WTC11 (cell line): ENCODE data around the gene OPTC. TPM values are rescaled to one million over a fixed set of nuclear protein-coding genes. Genes with fewer than 3 reads are reported as not detected.

ENCODE experiments used
- ATAC-seq: fragments of 200-7000 bp; cut with Tn5 transposase; 2 replicates; pipeline ENCODE4 v1.10.0; 2021; ENCODE audit warnings: mild to moderate bottlenecking, moderate library complexity
- CTCF ChIA-PET: fragments of 300-600 bp; sonication (Branson Sonifier 250); formaldehyde crosslinking; loops from one replicate; lab custom pipeline; 2021; ENCODE audit warnings: antibody characterized with exemption; lab: Charles Lee
- POLR2A ChIA-PET: fragments of 350-600 bp; sonication (Branson Sonifier 250); formaldehyde crosslinking; loops from one replicate; lab custom pipeline; 2021; ENCODE audit warnings: antibody characterized with exemption; lab: Charles Lee
- DNase-seq: peaks from one replicate; pipeline ENCODE4 v3.0.0; 2021; ENCODE audit warnings: low spot score
- H3K27ac Mint-ChIP-seq: 2 replicates; pipeline ENCODE4 v1.8.0; 2021; ENCODE audit warnings: mixed read lengths
- H3K27me3 Mint-ChIP-seq: 2 replicates; pipeline ENCODE4 v1.8.0; 2021; ENCODE audit warnings: low read depth, mild to moderate bottlenecking, moderate library complexity, mixed read lengths
- H3K36me3 Mint-ChIP-seq: 2 replicates; pipeline ENCODE4 v1.8.0; 2021; ENCODE audit warnings: mixed read lengths
- H3K4me1 Mint-ChIP-seq: 2 replicates; pipeline ENCODE4 v1.8.0; 2022; ENCODE audit warnings: mixed read lengths
- H3K4me3 Mint-ChIP-seq: 2 replicates; pipeline ENCODE4 v1.8.0; 2021; ENCODE audit warnings: mild to moderate bottlenecking, moderate library complexity, mixed read lengths
- H3K9me3 Mint-ChIP-seq: 2 replicates; pipeline ENCODE4 v1.8.0; 2021; ENCODE audit warnings: mixed read lengths
- ETV6 ChIP-seq: sonication (generic); formaldehyde crosslinking; IDR thresholded peaks from 2 replicates; pipeline ENCODE4 v1.8.1; 2022; ENCODE audit warnings: mild to moderate bottlenecking, missing genetic modification reagents
- NFYB ChIP-seq: sonication (generic); formaldehyde crosslinking; conservative IDR thresholded peaks from 2 replicates; pipeline ENCODE4 v1.8.0; 2022; ENCODE audit warnings: low read depth, missing genetic modification reagents
- OVOL2 ChIP-seq: fragments of 250-450 bp; sonication (Bioruptor Pico); IDR thresholded peaks from 2 replicates; pipeline ENCODE4 v1.9.0; 2021; ENCODE audit warnings: mild to moderate bottlenecking, borderline replicate concordance
- TCF7 ChIP-seq: sonication (generic); formaldehyde crosslinking; IDR thresholded peaks from 2 replicates; pipeline ENCODE4 v1.8.0; 2022; ENCODE audit warnings: mild to moderate bottlenecking, low read depth, missing genetic modification reagents, moderate library complexity
- ZNF317 ChIP-seq: sonication (generic); formaldehyde crosslinking; IDR thresholded peaks from 2 replicates; pipeline ENCODE4 v1.8.1; 2023; ENCODE audit warnings: low read depth, mild to moderate bottlenecking, moderate library complexity, missing genetic modification reagents, borderline replicate concordance
- ZNF396 ChIP-seq: fragments of 250-450 bp; sonication (Bioruptor Pico); IDR thresholded peaks from 2 replicates; pipeline ENCODE4 v1.8.0; 2021; ENCODE audit warnings: mild to moderate bottlenecking, moderate library complexity, borderline replicate concordance
- ZNF671 ChIP-seq: fragments of 250-450 bp; sonication (Bioruptor Pico); IDR thresholded peaks from 2 replicates; pipeline ENCODE4 v1.8.0; 2021; ENCODE audit warnings: mild to moderate bottlenecking
- total RNA-seq: library from RNA; stranded (reverse); gene quantifications from 3 replicates; pipeline ENCODE4 v1.2.3, GENCODE V29; 2021
- TF ChIP-seq, protein P1 (sequence below): fragments of 200-600 bp; IDR thresholded peaks from 2 replicates; pipeline ENCODE4 v1.8.0; 2022; ENCODE audit warnings: antibody characterized with exemption
- TF ChIP-seq, protein P2 (sequence below): sonication (generic); formaldehyde crosslinking; IDR thresholded peaks from 2 replicates; pipeline ENCODE4 v1.8.1; 2023; ENCODE audit warnings: mild to moderate bottlenecking, missing genetic modification reagents, borderline replicate concordance
- TF ChIP-seq, protein P3 (sequence below): sonication (generic); formaldehyde crosslinking; IDR thresholded peaks from 2 replicates; pipeline ENCODE4 v1.8.1; 2023; ENCODE audit warnings: mild to moderate bottlenecking, moderate library complexity, missing genetic modification reagents
- TF ChIP-seq, protein P4 (sequence below): sonication (generic); formaldehyde crosslinking; IDR thresholded peaks from 2 replicates; pipeline ENCODE4 v1.8.0; 2023; ENCODE audit warnings: missing genetic modification reagents, mild to moderate bottlenecking, borderline replicate concordance
- TF ChIP-seq, protein P5 (sequence below): fragments of 250-450 bp; sonication (Bioruptor Pico); IDR thresholded peaks from 2 replicates; pipeline ENCODE4 v1.8.0; 2021; ENCODE audit warnings: mild to moderate bottlenecking
- TF ChIP-seq, protein P6 (sequence below): sonication (generic); formaldehyde crosslinking; IDR thresholded peaks from 2 replicates; pipeline ENCODE4 v1.8.1; 2023; ENCODE audit warnings: mild to moderate bottlenecking, missing genetic modification reagents

OPTC gene
- total RNA-seq, 1 experiment from 2014 or later, result 0.55 TPM

DNA sequence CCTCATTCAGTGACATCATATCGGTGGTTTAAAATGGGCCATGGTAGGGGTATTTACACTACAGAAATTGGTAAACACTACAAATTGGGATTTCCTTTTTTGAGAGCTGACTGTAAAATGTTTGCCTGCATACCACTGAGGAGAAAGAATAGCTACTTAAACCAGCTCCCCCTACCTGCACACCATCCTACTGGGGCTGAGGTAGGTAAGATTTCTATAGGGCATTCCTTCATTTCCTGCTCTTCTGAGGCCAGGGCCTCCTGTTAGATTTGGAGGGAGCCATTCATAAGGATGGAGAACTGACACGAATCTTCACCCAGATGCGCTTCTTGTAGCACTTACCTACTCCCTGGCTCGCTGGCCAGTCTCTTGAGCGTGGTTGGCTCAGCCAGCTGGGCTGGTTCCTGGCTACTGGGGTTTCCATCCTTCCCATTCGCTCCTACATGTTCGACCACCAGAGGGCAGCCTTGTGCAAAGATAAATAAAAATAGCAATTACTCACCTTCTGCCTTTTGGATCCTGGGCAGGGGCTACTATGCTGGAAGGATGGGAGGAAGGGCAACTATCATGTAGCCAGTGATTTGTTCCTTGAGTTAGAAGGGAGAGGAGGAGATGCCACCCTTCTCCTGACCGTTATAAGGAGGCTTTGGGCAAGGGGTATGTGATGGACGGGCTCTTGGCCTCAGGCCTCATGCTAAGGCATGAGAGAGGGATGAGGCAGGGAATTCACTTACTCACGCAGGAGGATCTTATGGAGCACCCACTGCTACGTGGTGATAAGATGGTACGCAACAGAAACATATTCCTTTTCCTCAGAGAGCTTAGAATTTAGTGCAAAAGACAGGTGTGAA, 10.7 kb downstream of the OPTC start:
- peak; percentile 87 for DNase-seq
- Mint-ChIP-seq H3K9me3 (no peaks in the 10 kb centered on the region), H3K4me1 (peaks cover 34% of the 10 kb centered on the region), H3K4me3 (no peak overlapping the region), H3K27ac (no peak overlapping the region), H3K36me3 (peaks cover 2% of the 10 kb centered on the region), H3K27me3 (no peaks in the 10 kb centered on the region; the same call in 1 of the 2 replicates)
- ATAC-seq, result peak; percentile 88
- TF ChIP-seq ETV6 (CRISPR knock-in tag), result 0 out of 2 replicates have a peak, but pooled peaks have one; percentile 36
- TF ChIP-seq OVOL2 (CRISPR knock-in tag), result no peak
- TF ChIP-seq ZNF317 (CRISPR knock-in tag), result no peak
- TF ChIP-seq, protein P1, sequence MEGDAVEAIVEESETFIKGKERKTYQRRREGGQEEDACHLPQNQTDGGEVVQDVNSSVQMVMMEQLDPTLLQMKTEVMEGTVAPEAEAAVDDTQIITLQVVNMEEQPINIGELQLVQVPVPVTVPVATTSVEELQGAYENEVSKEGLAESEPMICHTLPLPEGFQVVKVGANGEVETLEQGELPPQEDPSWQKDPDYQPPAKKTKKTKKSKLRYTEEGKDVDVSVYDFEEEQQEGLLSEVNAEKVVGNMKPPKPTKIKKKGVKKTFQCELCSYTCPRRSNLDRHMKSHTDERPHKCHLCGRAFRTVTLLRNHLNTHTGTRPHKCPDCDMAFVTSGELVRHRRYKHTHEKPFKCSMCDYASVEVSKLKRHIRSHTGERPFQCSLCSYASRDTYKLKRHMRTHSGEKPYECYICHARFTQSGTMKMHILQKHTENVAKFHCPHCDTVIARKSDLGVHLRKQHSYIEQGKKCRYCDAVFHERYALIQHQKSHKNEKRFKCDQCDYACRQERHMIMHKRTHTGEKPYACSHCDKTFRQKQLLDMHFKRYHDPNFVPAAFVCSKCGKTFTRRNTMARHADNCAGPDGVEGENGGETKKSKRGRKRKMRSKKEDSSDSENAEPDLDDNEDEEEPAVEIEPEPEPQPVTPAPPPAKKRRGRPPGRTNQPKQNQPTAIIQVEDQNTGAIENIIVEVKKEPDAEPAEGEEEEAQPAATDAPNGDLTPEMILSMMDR, result peak; percentile 72
- no peak for TF ChIP-seq NFYB
- CTCF ChIA-PET, result interaction anchor here (0.6 to 3.8 kb wide), 53 partner anchors 9 to 647 kb away, joined by 3 to 64 read pairs (median 4); partner anchors contain the start of genes ATP2B4, ETNK2, OPTC and PRELP
- POLR2A ChIA-PET, result interaction anchor here (0.6 to 1.1 kb wide), 2 partner anchors 237 to 493 kb away, joined by 3 to 4 read pairs; no protein-coding TSS in a partner anchor

DNA sequence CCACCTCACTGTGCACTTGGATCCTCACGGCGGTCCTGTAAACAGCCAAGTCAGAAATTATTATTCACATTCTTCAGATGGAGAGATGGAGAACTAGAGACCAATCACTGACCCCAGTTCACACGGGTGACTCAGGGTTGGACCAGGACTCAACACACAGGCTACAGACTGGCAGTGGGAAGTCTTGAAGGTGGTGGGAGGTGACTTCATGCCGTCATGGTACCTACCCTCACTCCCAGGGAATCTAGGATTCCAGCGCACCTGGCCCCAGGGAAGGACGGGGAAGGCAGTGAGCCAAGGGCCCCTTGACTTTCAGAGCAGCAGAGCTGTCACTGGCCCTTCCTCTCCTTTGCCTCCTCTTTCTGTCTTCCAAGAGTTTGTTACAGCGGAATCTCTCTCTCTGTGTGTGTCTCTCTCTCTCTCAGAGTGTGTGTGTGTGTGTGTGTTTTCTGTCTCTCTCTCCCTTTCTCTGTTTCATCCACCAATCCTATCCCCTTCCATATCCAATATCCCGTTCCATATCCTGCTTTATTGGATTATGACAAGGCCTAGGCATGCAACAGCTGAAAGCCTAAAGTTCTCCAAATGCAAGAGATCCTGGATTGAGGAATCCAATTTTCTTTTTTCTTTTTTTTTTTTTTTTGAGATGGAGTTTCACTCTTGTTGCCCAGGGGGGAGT, 11.7 kb downstream of the OPTC start:
- DNase-seq (no peak), ATAC-seq (no peak)
- Mint-ChIP-seq H3K27me3 (no peaks in the 10 kb centered on the region; the same call in 1 of the 2 replicates), H3K4me3 (no peak overlapping the region), H3K36me3 (peaks cover 2% of the 10 kb centered on the region), H3K9me3 (no peaks in the 10 kb centered on the region), H3K4me1 (peaks cover 34% of the 10 kb centered on the region), H3K27ac (no peak overlapping the region)
- ChIA-PET POLR2A (interaction anchor here (0.6 to 0.8 kb wide), 4 partner anchors 50 to 492 kb away, joined by 3 to 4 read pairs (median 4); partner anchors contain the start of gene ATP2B4), CTCF (interaction anchor here (1.1 to 3.8 kb wide), 6 partner anchors 14 to 196 kb away, joined by 3 to 20 read pairs (median 10); partner anchors contain the start of gene ATP2B4)
- TF ChIP-seq, protein P2, sequence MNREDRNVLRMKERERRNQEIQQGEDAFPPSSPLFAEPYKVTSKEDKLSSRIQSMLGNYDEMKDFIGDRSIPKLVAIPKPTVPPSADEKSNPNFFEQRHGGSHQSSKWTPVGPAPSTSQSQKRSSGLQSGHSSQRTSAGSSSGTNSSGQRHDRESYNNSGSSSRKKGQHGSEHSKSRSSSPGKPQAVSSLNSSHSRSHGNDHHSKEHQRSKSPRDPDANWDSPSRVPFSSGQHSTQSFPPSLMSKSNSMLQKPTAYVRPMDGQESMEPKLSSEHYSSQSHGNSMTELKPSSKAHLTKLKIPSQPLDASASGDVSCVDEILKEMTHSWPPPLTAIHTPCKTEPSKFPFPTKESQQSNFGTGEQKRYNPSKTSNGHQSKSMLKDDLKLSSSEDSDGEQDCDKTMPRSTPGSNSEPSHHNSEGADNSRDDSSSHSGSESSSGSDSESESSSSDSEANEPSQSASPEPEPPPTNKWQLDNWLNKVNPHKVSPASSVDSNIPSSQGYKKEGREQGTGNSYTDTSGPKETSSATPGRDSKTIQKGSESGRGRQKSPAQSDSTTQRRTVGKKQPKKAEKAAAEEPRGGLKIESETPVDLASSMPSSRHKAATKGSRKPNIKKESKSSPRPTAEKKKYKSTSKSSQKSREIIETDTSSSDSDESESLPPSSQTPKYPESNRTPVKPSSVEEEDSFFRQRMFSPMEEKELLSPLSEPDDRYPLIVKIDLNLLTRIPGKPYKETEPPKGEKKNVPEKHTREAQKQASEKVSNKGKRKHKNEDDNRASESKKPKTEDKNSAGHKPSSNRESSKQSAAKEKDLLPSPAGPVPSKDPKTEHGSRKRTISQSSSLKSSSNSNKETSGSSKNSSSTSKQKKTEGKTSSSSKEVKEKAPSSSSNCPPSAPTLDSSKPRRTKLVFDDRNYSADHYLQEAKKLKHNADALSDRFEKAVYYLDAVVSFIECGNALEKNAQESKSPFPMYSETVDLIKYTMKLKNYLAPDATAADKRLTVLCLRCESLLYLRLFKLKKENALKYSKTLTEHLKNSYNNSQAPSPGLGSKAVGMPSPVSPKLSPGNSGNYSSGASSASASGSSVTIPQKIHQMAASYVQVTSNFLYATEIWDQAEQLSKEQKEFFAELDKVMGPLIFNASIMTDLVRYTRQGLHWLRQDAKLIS (CRISPR knock-in tag), result no peak
- TF ChIP-seq, protein P3, sequence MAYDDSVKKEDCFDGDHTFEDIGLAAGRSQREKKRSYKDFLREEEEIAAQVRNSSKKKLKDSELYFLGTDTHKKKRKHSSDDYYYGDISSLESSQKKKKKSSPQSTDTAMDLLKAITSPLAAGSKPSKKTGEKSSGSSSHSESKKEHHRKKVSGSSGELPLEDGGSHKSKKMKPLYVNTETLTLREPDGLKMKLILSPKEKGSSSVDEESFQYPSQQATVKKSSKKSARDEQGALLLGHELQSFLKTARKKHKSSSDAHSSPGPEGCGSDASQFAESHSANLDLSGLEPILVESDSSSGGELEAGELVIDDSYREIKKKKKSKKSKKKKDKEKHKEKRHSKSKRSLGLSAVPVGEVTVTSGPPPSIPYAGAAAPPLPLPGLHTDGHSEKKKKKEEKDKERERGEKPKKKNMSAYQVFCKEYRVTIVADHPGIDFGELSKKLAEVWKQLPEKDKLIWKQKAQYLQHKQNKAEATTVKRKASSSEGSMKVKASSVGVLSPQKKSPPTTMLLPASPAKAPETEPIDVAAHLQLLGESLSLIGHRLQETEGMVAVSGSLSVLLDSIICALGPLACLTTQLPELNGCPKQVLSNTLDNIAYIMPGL (CRISPR knock-in tag), result no peak
- TF ChIP-seq TCF7 (CRISPR knock-in tag), result no peak
- TF ChIP-seq, protein P4, sequence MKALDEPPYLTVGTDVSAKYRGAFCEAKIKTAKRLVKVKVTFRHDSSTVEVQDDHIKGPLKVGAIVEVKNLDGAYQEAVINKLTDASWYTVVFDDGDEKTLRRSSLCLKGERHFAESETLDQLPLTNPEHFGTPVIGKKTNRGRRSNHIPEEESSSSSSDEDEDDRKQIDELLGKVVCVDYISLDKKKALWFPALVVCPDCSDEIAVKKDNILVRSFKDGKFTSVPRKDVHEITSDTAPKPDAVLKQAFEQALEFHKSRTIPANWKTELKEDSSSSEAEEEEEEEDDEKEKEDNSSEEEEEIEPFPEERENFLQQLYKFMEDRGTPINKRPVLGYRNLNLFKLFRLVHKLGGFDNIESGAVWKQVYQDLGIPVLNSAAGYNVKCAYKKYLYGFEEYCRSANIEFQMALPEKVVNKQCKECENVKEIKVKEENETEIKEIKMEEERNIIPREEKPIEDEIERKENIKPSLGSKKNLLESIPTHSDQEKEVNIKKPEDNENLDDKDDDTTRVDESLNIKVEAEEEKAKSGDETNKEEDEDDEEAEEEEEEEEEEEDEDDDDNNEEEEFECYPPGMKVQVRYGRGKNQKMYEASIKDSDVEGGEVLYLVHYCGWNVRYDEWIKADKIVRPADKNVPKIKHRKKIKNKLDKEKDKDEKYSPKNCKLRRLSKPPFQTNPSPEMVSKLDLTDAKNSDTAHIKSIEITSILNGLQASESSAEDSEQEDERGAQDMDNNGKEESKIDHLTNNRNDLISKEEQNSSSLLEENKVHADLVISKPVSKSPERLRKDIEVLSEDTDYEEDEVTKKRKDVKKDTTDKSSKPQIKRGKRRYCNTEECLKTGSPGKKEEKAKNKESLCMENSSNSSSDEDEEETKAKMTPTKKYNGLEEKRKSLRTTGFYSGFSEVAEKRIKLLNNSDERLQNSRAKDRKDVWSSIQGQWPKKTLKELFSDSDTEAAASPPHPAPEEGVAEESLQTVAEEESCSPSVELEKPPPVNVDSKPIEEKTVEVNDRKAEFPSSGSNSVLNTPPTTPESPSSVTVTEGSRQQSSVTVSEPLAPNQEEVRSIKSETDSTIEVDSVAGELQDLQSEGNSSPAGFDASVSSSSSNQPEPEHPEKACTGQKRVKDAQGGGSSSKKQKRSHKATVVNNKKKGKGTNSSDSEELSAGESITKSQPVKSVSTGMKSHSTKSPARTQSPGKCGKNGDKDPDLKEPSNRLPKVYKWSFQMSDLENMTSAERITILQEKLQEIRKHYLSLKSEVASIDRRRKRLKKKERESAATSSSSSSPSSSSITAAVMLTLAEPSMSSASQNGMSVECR (CRISPR knock-in tag), result no peak
- TF ChIP-seq ZNF396, result no peak
- no peak for TF ChIP-seq ZNF671 (CRISPR knock-in tag)
- TF ChIP-seq, protein P5, sequence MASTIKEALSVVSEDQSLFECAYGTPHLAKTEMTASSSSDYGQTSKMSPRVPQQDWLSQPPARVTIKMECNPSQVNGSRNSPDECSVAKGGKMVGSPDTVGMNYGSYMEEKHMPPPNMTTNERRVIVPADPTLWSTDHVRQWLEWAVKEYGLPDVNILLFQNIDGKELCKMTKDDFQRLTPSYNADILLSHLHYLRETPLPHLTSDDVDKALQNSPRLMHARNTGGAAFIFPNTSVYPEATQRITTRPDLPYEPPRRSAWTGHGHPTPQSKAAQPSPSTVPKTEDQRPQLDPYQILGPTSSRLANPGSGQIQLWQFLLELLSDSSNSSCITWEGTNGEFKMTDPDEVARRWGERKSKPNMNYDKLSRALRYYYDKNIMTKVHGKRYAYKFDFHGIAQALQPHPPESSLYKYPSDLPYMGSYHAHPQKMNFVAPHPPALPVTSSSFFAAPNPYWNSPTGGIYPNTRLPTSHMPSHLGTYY (CRISPR knock-in tag), result no peak
- TF ChIP-seq, protein P6, sequence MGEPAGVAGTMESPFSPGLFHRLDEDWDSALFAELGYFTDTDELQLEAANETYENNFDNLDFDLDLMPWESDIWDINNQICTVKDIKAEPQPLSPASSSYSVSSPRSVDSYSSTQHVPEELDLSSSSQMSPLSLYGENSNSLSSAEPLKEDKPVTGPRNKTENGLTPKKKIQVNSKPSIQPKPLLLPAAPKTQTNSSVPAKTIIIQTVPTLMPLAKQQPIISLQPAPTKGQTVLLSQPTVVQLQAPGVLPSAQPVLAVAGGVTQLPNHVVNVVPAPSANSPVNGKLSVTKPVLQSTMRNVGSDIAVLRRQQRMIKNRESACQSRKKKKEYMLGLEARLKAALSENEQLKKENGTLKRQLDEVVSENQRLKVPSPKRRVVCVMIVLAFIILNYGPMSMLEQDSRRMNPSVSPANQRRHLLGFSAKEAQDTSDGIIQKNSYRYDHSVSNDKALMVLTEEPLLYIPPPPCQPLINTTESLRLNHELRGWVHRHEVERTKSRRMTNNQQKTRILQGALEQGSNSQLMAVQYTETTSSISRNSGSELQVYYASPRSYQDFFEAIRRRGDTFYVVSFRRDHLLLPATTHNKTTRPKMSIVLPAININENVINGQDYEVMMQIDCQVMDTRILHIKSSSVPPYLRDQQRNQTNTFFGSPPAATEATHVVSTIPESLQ (CRISPR knock-in tag), result no peak
